Measurements from ENCODE around the gene SLC25A1. TPM values are rescaled to one million over a fixed set of nuclear protein-coding genes. Genes with fewer than 3 reads are reported as not detected.

The SLC25A1 gene
- total RNA-seq, 8 experiments from 2014 or later, result 42.8 to 72.6 (median 62.2) TPM

- H3K4me3 ChIP-seq, result no peak overlapping the region
- H3K4me1 ChIP-seq (replicated peaks in 1 of 2), result peaks cover 4 to 10% of the 10 kb centered on the region in 2 donors
- ATAC-seq (replicated peaks in 6 of 8), result no peak
- H3K27ac ChIP-seq, result no peak overlapping the region
- in situ Hi-C loops (cut with MboI; ENCODE audit: low pct_unique_long_range_greater_than_20kb in 2 of 9, low sequenced_read_pairs in 9 of 9, unreplicated experiment in 9 of 9), result loop anchor here in 1 of 9 experiments (25.0 kb wide), 1 partner anchor 122 kb away; no protein-coding TSS in a partner anchor
- 80 to 100% (median 97%) methylated on average over 1 to 9 of the region's 14 CpGs; no CpG with 5 or more reads in 4 of the 10 experiments for WGBS, 10 experiments
Observed at GRCh38 chr22:19215360-19215759, 36.8 kb upstream of the SLC25A1 start.

- Histone ChIP-seq H3K4me1 (replicated peaks in 1 of 2) (peaks cover 4 to 10% of the 10 kb centered on the region in 2 donors), H3K27ac (no peak overlapping the region), H3K4me3 (no peak overlapping the region)
- WGBS, 10 experiments, result 0 to 60% (median 22%) methylated on average over 1 to 3 of the region's 4 CpGs; no CpG with 5 or more reads in 3 of the 10 experiments
- ATAC-seq (replicated peaks in 6 of 8), result peak in 2 of 8 experiments; percentile 43 to 48
- in situ Hi-C loops (cut with MboI; ENCODE audit: low pct_unique_long_range_greater_than_20kb in 2 of 9, low sequenced_read_pairs in 9 of 9, unreplicated experiment in 9 of 9), result loop anchor here in 1 of 9 experiments (25.0 kb wide), 1 partner anchor 123 kb away; no protein-coding TSS in a partner anchor
Observed at GRCh38 chr22:19214078-19214473, 35.5 kb upstream of the SLC25A1 start.

- H3K27ac ChIP-seq, result no peak overlapping the region
- in situ Hi-C loops (cut with MboI; ENCODE audit: low pct_unique_long_range_greater_than_20kb in 2 of 9, low sequenced_read_pairs in 9 of 9, unreplicated experiment in 9 of 9), result loop anchor here in 1 of 9 experiments (25.0 kb wide), 1 partner anchor 124 kb away; no protein-coding TSS in a partner anchor
- 20 to 70% (median 41%) methylated on average over 1 to 8 of the region's 9 CpGs; no CpG with 5 or more reads in 1 of the 10 experiments for WGBS, 10 experiments
- H3K4me3 ChIP-seq, result no peak overlapping the region
- ATAC-seq (replicated peaks in 6 of 8), result peak in 6 of 8 experiments; percentile 10 to 84 (median 46)
- H3K4me1 ChIP-seq (replicated peaks in 1 of 2), result peaks cover 4 to 10% of the 10 kb centered on the region in 2 donors
Observed at GRCh38 chr22:19213442-19214077, 35.0 kb upstream of the SLC25A1 start.

- no peak for ATAC-seq (replicated peaks in 6 of 8)
- in situ Hi-C loops (cut with MboI; ENCODE audit: low pct_unique_long_range_greater_than_20kb in 2 of 9, low sequenced_read_pairs in 9 of 9, unreplicated experiment in 9 of 9), result loop anchor here in 1 of 9 experiments (25.0 kb wide), 1 partner anchor 124 kb away; no protein-coding TSS in a partner anchor
- no peak overlapping the region for H3K27ac ChIP-seq
- H3K4me1 ChIP-seq (replicated peaks in 1 of 2), result peaks cover 4 to 8% of the 10 kb centered on the region in 2 donors
- H3K4me3 ChIP-seq, result no peak overlapping the region
- 54 to 100% (median 65%) methylated on average over 1 of the region's 1 CpG; no CpG with 5 or more reads in 4 of the 10 experiments for WGBS, 10 experiments
Observed at GRCh38 chr22:19213001-19213400, 34.5 kb upstream of the SLC25A1 start.

- WGBS, 10 experiments, result 50 to 100% (median 96%) methylated on average over 1 of the region's 1 CpG; no CpG with 5 or more reads in 2 of the 10 experiments
- no peak for ATAC-seq (replicated peaks in 6 of 8)
- peaks cover 4 to 8% of the 10 kb centered on the region in 2 donors for H3K4me1 ChIP-seq (replicated peaks in 1 of 2)
- no peak overlapping the region for H3K4me3 ChIP-seq
- no peak overlapping the region for H3K27ac ChIP-seq
- in situ Hi-C loops (cut with MboI; ENCODE audit: low pct_unique_long_range_greater_than_20kb in 2 of 9, low sequenced_read_pairs in 9 of 9, unreplicated experiment in 9 of 9), result loop anchor here in 1 of 9 experiments (25.0 kb wide), 1 partner anchor 125 kb away; no protein-coding TSS in a partner anchor
Observed at GRCh38 chr22:19212302-19212870, 33.9 kb upstream of the SLC25A1 start.

- no peak for ATAC-seq (replicated peaks in 6 of 8)
- Histone ChIP-seq H3K27ac (no peak overlapping the region), H3K4me3 (no peak overlapping the region), H3K4me1 (replicated peaks in 1 of 2) (peaks cover 4 to 8% of the 10 kb centered on the region in 2 donors)
- WGBS, 10 experiments, result 83 to 100% (median 97%) methylated on average over 1 to 12 of the region's 14 CpGs; no CpG with 5 or more reads in 5 of the 10 experiments
- in situ Hi-C loops (cut with MboI; ENCODE audit: low pct_unique_long_range_greater_than_20kb in 2 of 9, low sequenced_read_pairs in 9 of 9, unreplicated experiment in 9 of 9), result loop anchor here in 1 of 9 experiments (25.0 kb wide), 1 partner anchor 127 kb away; no protein-coding TSS in a partner anchor
Observed at GRCh38 chr22:19210188-19210587, 31.7 kb upstream of the SLC25A1 start.

- peaks cover 0 to 4% of the 10 kb centered on the region in 2 donors for H3K4me1 ChIP-seq (replicated peaks in 1 of 2)
- in situ Hi-C loops (cut with MboI; ENCODE audit: low pct_unique_long_range_greater_than_20kb in 2 of 9, low sequenced_read_pairs in 9 of 9, unreplicated experiment in 9 of 9), result loop anchor here in 1 of 9 experiments (25.0 kb wide), 1 partner anchor 129 kb away; no protein-coding TSS in a partner anchor
- H3K27ac ChIP-seq, result no peak overlapping the region
- ATAC-seq (replicated peaks in 6 of 8), result no peak
- 43 to 100% (median 81%) methylated on average over 1 to 4 of the region's 4 CpGs; no CpG with 5 or more reads in 1 of the 10 experiments for WGBS, 10 experiments
- H3K4me3 ChIP-seq, result no peak overlapping the region
Observed at GRCh38 chr22:19208287-19208847, 29.8 kb upstream of the SLC25A1 start.

- no peaks in the 10 kb centered on the region for H3K4me1 ChIP-seq (replicated peaks in 1 of 2)
- ATAC-seq (replicated peaks in 6 of 8), result no peak
- no peak overlapping the region for H3K4me3 ChIP-seq
- peak overlapping the region in 1 of 2 donors; percentile 13 for H3K27ac ChIP-seq
- 63 to 89% (median 83%) methylated on average over 1 to 5 of the region's 5 CpGs; no CpG with 5 or more reads in 2 of the 10 experiments for WGBS, 10 experiments
- in situ Hi-C loops (cut with MboI; ENCODE audit: low pct_unique_long_range_greater_than_20kb in 2 of 9, low sequenced_read_pairs in 9 of 9, unreplicated experiment in 9 of 9), result loop anchor here in 1 of 9 experiments (25.0 kb wide), 1 partner anchor 129 kb away; no protein-coding TSS in a partner anchor
Observed at GRCh38 chr22:19207884-19208283, 29.3 kb upstream of the SLC25A1 start.

- H3K27ac ChIP-seq, result no peak overlapping the region
- no peak overlapping the region for H3K4me3 ChIP-seq
- WGBS, 10 experiments, result 35 to 84% (median 54%) methylated on average over 1 to 8 of the region's 9 CpGs; no CpG with 5 or more reads in 2 of the 10 experiments
- ATAC-seq (replicated peaks in 6 of 8), result peak in 3 of 8 experiments; percentile 80 to 95 (median 95)
- in situ Hi-C loops (cut with MboI; ENCODE audit: low pct_unique_long_range_greater_than_20kb in 2 of 9, low sequenced_read_pairs in 9 of 9, unreplicated experiment in 9 of 9), result loop anchor here in 1 of 9 experiments (25.0 kb wide), 1 partner anchor 130 kb away; no protein-coding TSS in a partner anchor
- no peaks in the 10 kb centered on the region for H3K4me1 ChIP-seq (replicated peaks in 1 of 2)
Observed at GRCh38 chr22:19207401-19207808, 28.9 kb upstream of the SLC25A1 start.

- no peak for ATAC-seq (replicated peaks in 6 of 8)
- Histone ChIP-seq H3K4me1 (replicated peaks in 1 of 2) (no peaks in the 10 kb centered on the region), H3K27ac (no peak overlapping the region), H3K4me3 (no peak overlapping the region)
- in situ Hi-C loops (cut with MboI; ENCODE audit: low pct_unique_long_range_greater_than_20kb in 2 of 9, low sequenced_read_pairs in 9 of 9, unreplicated experiment in 9 of 9), result loop anchor here in 1 of 9 experiments (25.0 kb wide), 1 partner anchor 131 kb away; no protein-coding TSS in a partner anchor
- WGBS, 10 experiments, result 89 to 100% (median 96%) methylated on average over 2 to 5 of the region's 6 CpGs; no CpG with 5 or more reads in 1 of the 10 experiments
Observed at GRCh38 chr22:19206287-19206686, 27.8 kb upstream of the SLC25A1 start.

- Histone ChIP-seq H3K4me1 (replicated peaks in 1 of 2) (no peaks in the 10 kb centered on the region), H3K27ac (no peak overlapping the region), H3K4me3 (no peak overlapping the region)
- 80 to 100% (median 93%) methylated on average over 1 to 3 of the region's 4 CpGs; no CpG with 5 or more reads in 3 of the 10 experiments for WGBS, 10 experiments
- in situ Hi-C loops (cut with MboI; ENCODE audit: low pct_unique_long_range_greater_than_20kb in 2 of 9, low sequenced_read_pairs in 9 of 9, unreplicated experiment in 9 of 9), result loop anchor here in 1 of 9 experiments (25.0 kb wide), 1 partner anchor 133 kb away; no protein-coding TSS in a partner anchor
- no peak for ATAC-seq (replicated peaks in 6 of 8)
Observed at GRCh38 chr22:19204640-19205039, 26.1 kb upstream of the SLC25A1 start.

- Histone ChIP-seq H3K27ac (no peak overlapping the region), H3K4me1 (replicated peaks in 1 of 2) (no peaks in the 10 kb centered on the region), H3K4me3 (no peak overlapping the region)
- in situ Hi-C loops (cut with MboI; ENCODE audit: low pct_unique_long_range_greater_than_20kb in 2 of 9, low sequenced_read_pairs in 9 of 9, unreplicated experiment in 9 of 9), result loop anchor here in 1 of 9 experiments (25.0 kb wide), 1 partner anchor 133 kb away; no protein-coding TSS in a partner anchor
- ATAC-seq (replicated peaks in 6 of 8), result peak in 3 of 8 experiments; percentile 34 to 95 (median 88)
- 80 to 100% (median 90%) methylated on average over 1 to 7 of the region's 8 CpGs; no CpG with 5 or more reads in 5 of the 10 experiments for WGBS, 10 experiments
Observed at GRCh38 chr22:19203834-19204233, 25.3 kb upstream of the SLC25A1 start.

Data from motor neuron (in vitro differentiated cells).